Activated T-cell treated with anti-CD3 and anti-CD28 coated beads, Interleukin-2, amount 50 U/mL, for 24 hours (primary cell): ENCODE data around the gene SLC30A1.
"Not testable (repeated sequence)": the region's sequence is repeated elsewhere in the genome, so short reads cannot be mapped to it uniquely, and the experiment has no call there.

Source experiments
- DNase-seq: peaks from one replicate; pipeline ENCODE4 v3.0.0-alpha.2; 2020
- H3K27ac Mint-ChIP-seq: 2 replicates; pipeline ENCODE4 v1.8.0; 2020; ENCODE audit warnings: mild to moderate bottlenecking, mixed read lengths
- H3K27me3 Mint-ChIP-seq: 2 replicates; pipeline ENCODE4 v1.8.0; 2020; ENCODE audit warnings: mixed read lengths
- H3K36me3 Mint-ChIP-seq: 2 replicates; pipeline ENCODE4 v1.8.0; 2020; ENCODE audit warnings: low read depth, mixed read lengths
- H3K4me1 Mint-ChIP-seq: 2 replicates; pipeline ENCODE4 v1.8.0; 2020; ENCODE audit warnings: low read depth, mixed read lengths
- H3K4me3 Mint-ChIP-seq: 2 replicates; pipeline ENCODE4 v1.8.0; 2020; ENCODE audit warnings: mild to moderate bottlenecking, moderate library complexity, mixed read lengths
- H3K9me3 Mint-ChIP-seq: 2 replicates; pipeline ENCODE4 v1.8.0; 2020; ENCODE audit warnings: mixed read lengths

The SLC30A1 gene

DNA sequence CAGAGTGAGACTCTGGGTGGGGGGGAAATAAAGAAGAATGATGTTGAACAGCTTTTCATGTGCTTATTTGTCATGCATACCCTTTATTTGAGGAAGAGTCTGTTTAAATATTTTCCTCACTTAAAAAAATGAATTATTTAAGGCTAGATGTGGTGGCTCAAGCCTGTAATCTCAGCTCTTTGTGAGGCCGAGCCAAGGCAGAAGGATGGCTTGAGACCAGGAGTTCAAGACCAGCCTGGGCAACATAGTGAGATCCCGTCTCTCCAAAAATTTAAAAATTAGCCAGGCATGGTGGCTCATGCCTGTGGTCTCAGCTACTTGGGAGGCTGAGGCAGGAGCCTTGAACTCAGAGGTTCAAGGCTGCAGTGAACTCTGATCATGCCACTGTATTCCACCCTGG, 25.4 kb downstream of the SLC30A1 start:
- no peaks in the 10 kb centered on the region for H3K9me3 Mint-ChIP-seq
- no peak for DNase-seq
- H3K36me3 Mint-ChIP-seq = no peaks in the 10 kb centered on the region
- H3K27ac Mint-ChIP-seq = no peak overlapping the region
- peaks cover 5% of the 10 kb centered on the region for H3K27me3 Mint-ChIP-seq
- H3K4me3 Mint-ChIP-seq = no peak overlapping the region
- no peaks in the 10 kb centered on the region for H3K4me1 Mint-ChIP-seq

DNA sequence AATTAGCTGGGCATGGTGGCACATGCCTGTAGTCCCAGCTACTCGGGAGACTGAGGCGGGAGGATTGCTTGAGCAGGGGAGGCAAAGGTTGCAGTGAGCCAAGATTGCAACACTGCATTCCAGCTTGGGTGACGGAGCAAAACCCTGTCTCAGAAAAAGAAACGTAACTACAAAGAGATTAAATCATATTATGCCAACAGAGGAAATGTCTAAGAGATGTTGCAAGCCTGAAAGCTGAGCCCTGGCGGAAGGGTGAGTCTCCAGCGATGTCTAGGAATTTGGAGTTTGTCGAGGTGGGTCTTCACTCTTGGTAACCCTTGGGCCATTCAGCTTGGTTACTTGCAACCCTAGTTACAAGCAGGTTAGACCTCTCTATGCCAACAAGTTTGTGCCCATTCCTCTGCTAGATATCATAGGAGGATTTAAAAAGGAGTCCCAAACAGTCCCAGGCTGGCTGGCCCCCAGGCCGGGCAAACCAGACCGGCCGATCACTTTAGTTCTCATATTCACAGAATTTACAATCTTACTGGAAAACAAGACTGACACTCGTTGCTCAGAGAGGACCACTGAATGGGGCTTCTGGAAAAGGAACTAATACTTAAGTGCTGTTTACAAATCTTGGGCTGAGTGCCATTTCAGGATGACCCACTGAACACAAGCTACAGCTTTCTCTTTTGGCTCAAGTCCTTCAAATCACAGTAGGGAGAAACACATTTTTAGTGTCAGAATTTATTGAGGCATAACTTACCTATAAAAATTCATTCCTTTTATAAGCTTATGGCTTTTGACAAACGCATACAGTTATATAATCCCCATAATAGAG, 27.1 kb downstream of the SLC30A1 start:
- no peaks in the 10 kb centered on the region for H3K4me1 Mint-ChIP-seq
- H3K27me3 Mint-ChIP-seq = peaks cover 5% of the 10 kb centered on the region
- H3K36me3 Mint-ChIP-seq = no peaks in the 10 kb centered on the region
- no peak overlapping the region for H3K27ac Mint-ChIP-seq
- no peak overlapping the region for H3K4me3 Mint-ChIP-seq
- no peaks in the 10 kb centered on the region for H3K9me3 Mint-ChIP-seq
- DNase-seq = no peak

DNA sequence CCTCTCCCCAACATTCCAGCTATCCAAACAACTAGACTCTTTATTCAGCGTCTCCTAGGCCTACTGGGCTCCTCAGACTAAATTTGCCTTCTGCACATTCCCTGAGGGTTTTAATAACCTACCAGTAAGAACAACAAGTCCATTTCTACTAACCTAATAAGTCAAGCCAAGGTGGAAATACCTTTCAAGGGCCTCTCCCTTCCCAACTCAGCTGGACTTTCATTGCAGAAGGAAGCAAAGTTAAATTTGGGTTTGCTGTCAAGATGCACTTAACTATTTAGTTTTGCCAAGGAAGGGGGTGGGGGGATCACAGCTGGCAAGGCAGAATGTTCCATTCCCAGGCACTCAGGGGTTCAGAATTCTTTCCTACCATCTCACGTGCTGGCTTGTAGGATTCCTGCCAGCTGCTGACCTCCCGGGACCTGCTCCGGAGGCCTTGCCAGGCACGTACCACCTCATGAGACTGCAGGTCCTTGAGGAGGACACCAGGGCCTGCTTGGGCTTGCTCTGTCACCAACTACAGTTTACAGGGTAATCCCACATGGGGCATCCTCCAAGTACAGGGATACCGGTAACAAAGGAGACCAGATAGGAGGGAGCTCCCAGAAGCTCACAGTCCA, 29.8 kb downstream of the SLC30A1 start:
- no peaks in the 10 kb centered on the region for H3K36me3 Mint-ChIP-seq
- no peak for DNase-seq
- H3K27ac Mint-ChIP-seq = no peak overlapping the region
- H3K9me3 Mint-ChIP-seq = no peaks in the 10 kb centered on the region
- no peak overlapping the region for H3K4me3 Mint-ChIP-seq
- peaks cover 5% of the 10 kb centered on the region for H3K27me3 Mint-ChIP-seq
- H3K4me1 Mint-ChIP-seq = no peaks in the 10 kb centered on the region

DNA sequence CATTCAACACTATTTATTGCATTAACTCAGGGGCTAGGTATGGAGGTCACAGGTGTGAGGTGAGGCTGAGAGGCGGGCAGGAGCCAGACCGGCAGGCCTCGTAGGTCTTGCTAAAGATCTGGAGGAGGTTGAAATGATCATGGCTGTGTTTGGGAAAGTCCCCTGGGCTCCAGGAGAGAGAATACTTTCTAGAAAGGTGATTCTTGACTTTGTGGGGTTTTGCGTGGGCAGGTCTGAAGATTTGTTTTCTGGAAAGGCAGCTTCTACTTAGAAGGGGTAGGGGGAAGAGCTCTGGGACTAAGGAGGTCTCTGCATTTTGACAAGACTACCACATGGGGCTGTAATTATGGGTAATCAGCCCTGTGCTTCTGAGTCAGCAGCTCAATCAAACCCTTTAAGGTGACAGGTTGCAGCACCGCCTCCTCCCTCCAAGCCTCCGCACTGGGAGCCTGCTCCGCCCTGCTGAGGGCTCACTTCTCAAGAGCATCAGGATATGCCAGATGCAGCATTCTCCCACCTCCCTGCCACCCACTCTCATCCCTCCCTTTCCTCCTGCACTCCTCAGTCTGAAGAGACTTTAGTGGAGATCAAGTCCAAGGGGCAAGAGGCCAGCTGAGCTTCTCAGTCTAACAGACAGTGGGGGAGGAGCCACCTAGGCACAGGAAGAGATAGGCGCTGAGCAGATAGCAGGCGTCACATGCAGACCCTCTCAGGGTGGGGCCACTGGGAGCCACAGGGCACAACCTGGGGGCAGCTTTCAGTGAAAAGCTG, 30.5 kb downstream of the SLC30A1 start:
- no peak overlapping the region for H3K4me3 Mint-ChIP-seq
- peak; percentile 37 for DNase-seq

DNA sequence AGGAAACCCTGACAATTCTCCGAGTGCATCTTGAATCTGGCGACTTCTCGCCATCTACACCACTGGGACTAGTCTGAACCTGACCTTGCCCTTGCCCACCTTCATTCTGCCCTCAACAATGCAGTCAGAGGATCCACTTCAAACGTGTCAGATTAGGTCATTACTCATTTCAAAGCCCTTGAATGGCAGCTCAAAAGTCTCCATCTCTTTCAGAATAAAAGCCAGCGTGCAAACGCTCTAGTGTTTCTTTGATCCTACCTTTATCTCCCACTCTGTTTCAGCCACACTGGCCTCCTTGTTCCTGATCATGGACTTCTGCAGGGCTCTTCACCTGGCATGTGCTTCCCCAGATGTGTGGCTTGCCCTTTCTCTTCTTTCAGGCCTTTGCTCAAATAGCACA, 31.3 kb downstream of the SLC30A1 start:
- Mint-ChIP-seq H3K27ac (no peak overlapping the region), H3K36me3 (no peaks in the 10 kb centered on the region), H3K4me1 (no peaks in the 10 kb centered on the region), H3K4me3 (no peak overlapping the region), H3K9me3 (no peaks in the 10 kb centered on the region), H3K27me3 (peaks cover 5% of the 10 kb centered on the region)
- no peak for DNase-seq

More for the DNA sequence above, 30.5 kb downstream of the SLC30A1 start:
- H3K27me3 Mint-ChIP-seq = peaks cover 5% of the 10 kb centered on the region
- no peak overlapping the region for H3K27ac Mint-ChIP-seq
- no peaks in the 10 kb centered on the region for H3K36me3 Mint-ChIP-seq
- no peaks in the 10 kb centered on the region for H3K4me1 Mint-ChIP-seq
- no peaks in the 10 kb centered on the region for H3K9me3 Mint-ChIP-seq

DNA sequence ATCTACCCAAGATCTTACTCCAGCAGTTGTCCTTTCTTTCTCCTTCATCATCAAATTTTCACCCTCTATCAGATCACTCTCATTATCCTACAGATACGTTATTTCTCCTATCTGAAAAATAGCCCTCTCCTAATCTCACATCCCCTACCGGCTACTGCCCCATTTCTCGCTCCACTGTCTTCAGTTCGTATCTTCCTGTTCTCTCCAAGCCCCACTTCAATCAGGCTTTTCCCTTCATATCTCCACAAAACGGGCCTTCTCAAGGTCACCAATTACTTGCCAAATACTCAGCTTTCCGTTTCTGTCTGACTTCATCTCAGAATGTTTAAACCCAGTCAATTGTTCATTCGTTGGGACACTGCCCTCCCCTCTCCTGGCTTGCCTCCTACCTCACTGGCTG, 32.4 kb downstream of the SLC30A1 start:
- DNase-seq = no peak
- peaks cover 2% of the 10 kb centered on the region for H3K4me1 Mint-ChIP-seq
- peaks cover 8% of the 10 kb centered on the region for H3K27me3 Mint-ChIP-seq
- H3K27ac Mint-ChIP-seq = no peak overlapping the region
- peaks cover 1% of the 10 kb centered on the region for H3K9me3 Mint-ChIP-seq
- no peak overlapping the region for H3K4me3 Mint-ChIP-seq
- no peaks in the 10 kb centered on the region for H3K36me3 Mint-ChIP-seq

DNA sequence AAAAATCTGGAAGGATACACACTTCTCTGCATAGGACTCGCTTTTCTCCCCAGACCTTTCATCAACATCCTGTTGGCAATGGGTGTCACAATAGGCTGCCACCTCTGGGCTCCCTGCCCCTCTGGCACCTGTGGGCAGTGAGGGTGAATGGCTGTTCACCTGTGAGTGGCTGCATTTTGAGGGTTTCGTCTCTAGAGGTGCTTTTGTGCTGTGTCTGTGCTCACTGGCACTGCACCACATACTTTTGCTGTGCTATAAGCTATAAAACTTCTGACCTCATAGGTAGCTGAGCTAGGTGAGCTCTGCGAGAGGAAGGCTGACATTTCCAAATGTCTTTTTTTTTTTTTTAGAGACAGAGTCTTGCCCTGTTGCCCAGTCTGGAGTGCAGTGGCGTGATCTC, 35.9 kb downstream of the SLC30A1 start:
- Mint-ChIP-seq H3K4me1 (peaks cover 2% of the 10 kb centered on the region), H3K36me3 (no peaks in the 10 kb centered on the region), H3K27ac (no peak overlapping the region), H3K4me3 (no peak overlapping the region), H3K27me3 (peaks cover 3% of the 10 kb centered on the region), H3K9me3 (peaks cover 8% of the 10 kb centered on the region)
- DNase-seq = no peak

DNA sequence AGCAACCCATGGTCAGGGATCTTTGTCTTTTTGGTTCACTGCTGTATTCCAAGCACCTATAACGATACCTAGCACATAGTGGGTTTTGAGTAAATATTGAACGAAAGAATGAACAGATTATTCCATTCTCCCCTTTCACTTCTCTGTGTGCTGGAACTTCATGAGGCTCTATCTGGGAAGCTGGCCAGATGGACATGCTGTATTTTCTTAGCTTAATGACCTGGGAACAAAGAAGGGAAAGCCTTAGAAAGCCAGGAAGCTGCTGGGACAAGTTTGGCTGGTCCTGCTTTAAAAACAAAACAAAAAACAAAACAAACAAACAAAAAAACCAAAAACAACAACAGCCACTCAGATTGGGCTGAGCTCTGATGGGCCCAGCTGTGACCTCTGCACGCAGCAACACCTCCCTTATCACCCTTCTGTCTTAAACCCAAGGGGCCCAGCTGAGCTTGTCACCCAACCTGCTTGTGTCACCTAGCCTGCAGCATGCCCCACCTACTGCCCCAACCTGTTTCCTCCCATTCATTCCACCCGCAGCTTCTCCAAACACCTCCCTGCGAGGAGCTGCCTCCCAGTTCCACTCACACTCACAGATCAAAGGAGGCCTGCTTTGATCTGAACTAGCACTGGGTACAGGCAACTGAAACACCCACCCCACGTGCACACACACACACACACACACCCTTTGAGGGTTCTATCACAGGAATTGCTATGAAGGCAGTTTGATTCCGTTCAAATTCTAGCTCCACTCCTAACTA, 37.1 kb downstream of the SLC30A1 start:
- H3K36me3 Mint-ChIP-seq = no peaks in the 10 kb centered on the region
- peaks cover 8% of the 10 kb centered on the region for H3K9me3 Mint-ChIP-seq
- peaks cover 3% of the 10 kb centered on the region for H3K27me3 Mint-ChIP-seq
- DNase-seq = no peak
- no peak overlapping the region for H3K27ac Mint-ChIP-seq
- no peak overlapping the region for H3K4me3 Mint-ChIP-seq
- peaks cover 2% of the 10 kb centered on the region for H3K4me1 Mint-ChIP-seq

DNA sequence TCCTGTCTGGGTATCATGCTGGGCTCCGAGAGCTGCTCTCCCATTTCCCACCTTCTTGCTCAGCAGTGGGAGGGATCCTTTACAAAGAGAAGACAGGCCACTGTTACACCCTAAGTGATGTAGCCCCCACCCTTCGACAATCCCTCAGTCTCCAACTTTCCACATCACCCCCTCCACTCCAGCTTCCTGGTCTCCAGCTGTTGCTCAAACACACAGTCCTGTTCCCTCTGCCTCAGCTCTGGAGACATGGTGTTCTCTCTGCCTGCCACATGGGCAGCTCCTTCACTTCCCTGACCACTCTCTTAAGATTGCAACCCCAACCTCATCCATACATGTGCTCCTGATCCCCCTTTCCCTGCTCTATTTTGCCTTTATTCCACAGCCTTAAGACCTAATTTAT, 37.7 kb downstream of the SLC30A1 start:
- Mint-ChIP-seq H3K27me3 (peaks cover 3% of the 10 kb centered on the region), H3K9me3 (peaks cover 8% of the 10 kb centered on the region), H3K36me3 (no peaks in the 10 kb centered on the region), H3K27ac (no peak overlapping the region), H3K4me1 (peaks cover 2% of the 10 kb centered on the region), H3K4me3 (no peak overlapping the region)
- DNase-seq = no peak

DNA sequence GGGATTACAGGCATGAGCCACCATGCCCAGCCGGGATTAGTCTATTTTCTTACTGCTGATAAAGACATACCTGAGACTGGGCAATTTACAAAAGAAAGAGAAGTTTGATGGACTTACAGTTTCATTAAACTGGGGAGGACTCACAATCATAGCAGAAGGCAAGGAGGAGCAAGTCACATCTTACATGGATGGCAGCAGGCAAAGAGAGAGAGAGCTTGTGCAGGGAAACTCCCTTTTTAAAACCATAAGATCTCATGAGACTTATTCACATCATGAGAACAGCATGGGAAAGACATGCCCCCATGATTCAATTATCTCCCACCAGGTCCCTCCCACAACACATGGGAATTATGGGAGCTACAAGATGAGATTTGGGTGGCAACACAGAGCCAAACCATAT, 38.1 kb downstream of the SLC30A1 start:
- not testable (repeated sequence) for DNase-seq, H3K27ac Mint-ChIP-seq, H3K36me3 Mint-ChIP-seq, H3K9me3 Mint-ChIP-seq, H3K4me1 Mint-ChIP-seq, H3K4me3 Mint-ChIP-seq, H3K27me3 Mint-ChIP-seq

DNA sequence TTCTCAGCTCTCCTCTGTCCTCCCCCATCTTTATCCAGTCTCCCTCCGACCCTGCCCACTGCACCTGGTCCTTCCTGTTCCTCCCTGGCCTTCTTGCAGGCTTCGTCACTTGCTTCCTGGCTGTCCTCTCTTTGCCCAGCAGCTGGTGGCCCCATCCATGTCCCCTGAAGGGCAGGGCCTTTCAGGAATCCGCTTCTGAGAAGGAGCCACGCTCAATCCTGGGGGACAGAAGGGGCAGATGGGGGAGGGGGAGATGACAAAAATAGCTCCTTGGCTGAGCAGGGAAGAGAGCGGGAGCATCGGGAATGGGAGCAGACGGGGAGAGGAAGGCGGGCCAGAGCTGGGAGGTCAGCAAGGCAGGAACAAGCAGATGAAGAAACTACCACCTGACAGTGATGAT, 40.7 kb downstream of the SLC30A1 start:
- peaks cover 8% of the 10 kb centered on the region for H3K9me3 Mint-ChIP-seq
- H3K27ac Mint-ChIP-seq = no peak overlapping the region
- no peak for DNase-seq
- H3K36me3 Mint-ChIP-seq = no peaks in the 10 kb centered on the region
- H3K4me1 Mint-ChIP-seq = peaks cover 2% of the 10 kb centered on the region
- H3K4me3 Mint-ChIP-seq = no peak overlapping the region
- H3K27me3 Mint-ChIP-seq = peaks cover 3% of the 10 kb centered on the region

DNA sequence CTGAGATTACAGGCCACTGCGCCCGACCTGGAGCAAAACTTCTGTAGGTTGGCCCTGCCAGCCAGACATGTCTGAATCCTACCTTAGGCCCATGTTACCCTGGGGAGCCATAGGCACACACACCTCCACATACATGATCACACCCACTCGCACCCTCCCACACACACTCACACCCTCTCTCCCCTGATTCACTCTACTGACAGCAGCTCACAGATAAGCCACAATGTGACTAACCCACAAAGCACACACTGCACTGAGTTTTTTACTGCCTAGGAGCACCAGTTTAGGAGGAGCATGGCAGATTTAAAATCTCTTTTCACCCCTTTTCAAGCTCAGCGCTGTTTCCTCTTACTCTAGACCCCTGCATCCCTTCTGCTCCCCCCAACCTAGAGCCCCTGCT, 41.7 kb downstream of the SLC30A1 start:
- DNase-seq = no peak
- Mint-ChIP-seq H3K9me3 (peaks cover 8% of the 10 kb centered on the region), H3K27ac (no peak overlapping the region), H3K4me1 (peaks cover 2% of the 10 kb centered on the region), H3K4me3 (no peak overlapping the region), H3K36me3 (no peaks in the 10 kb centered on the region), H3K27me3 (peaks cover 3% of the 10 kb centered on the region)

DNA sequence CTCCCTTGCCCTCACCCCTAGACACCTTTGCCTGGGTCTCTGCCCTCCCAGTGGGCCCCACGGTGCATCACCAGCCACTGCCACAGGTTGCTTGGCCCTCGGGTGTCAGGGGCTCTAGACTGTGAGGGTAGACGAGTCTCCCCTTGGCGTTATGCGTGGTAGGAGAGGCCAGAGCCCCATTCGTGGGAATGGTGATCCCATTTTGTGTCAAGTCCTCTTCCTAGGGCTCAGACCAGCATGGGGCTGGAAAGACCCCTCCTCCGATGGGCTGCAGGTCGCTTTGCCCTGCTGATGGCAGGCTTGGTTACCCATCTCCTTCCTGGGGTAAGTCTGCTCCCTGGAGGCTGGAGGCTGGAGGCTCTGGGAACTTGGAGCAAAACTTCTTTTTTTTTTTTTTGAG, 42.4 kb downstream of the SLC30A1 start:
- peaks cover 7% of the 10 kb centered on the region for H3K9me3 Mint-ChIP-seq
- H3K36me3 Mint-ChIP-seq = no peaks in the 10 kb centered on the region
- no peaks in the 10 kb centered on the region for H3K4me1 Mint-ChIP-seq
- DNase-seq = no peak
- H3K27me3 Mint-ChIP-seq = no peaks in the 10 kb centered on the region
- H3K4me3 Mint-ChIP-seq = no peak overlapping the region
- no peak overlapping the region for H3K27ac Mint-ChIP-seq

DNA sequence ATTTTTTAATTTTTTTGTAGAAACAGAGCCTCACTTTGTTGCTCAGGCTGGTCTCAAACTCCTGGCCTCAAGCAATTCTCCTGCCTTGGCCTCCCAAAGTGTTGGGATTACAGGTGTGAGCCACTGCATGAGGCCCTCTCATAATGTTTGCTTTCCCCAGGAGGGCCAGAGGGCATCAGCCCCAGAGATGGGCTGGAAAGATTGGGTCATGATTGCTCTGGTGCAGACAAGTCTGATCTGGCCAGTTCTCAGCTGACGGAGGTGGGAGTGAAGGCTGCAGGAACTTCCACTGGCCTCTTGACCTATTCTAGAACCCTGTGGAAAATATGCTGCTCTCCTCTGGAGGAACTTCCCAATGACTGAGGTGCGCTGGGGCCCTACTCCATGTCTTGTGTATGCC, 43.6 kb downstream of the SLC30A1 start:
- Mint-ChIP-seq H3K36me3 (no peaks in the 10 kb centered on the region), H3K27me3 (no peaks in the 10 kb centered on the region), H3K4me3 (no peak overlapping the region), H3K9me3 (peaks cover 3% of the 10 kb centered on the region), H3K4me1 (no peaks in the 10 kb centered on the region), H3K27ac (no peak overlapping the region)
- no peak for DNase-seq
